SK-N-SH (cell line): ENCODE data around the gene BRD9. TPM values are rescaled to one million over a fixed set of nuclear protein-coding genes. Genes with fewer than 3 reads are reported as not detected.

Source experiments
- CTCF ChIA-PET: fragments of 300-600, 350-600 bp; formaldehyde crosslinking; extraction: SDS; loops from one replicate; lab custom pipeline; 2021; lab: Yijun Ruan, JAX
- POLR2A ChIA-PET: fragments of 350-600 bp; sonication (Branson Sonifier 250); formaldehyde crosslinking; extraction: SDS; loops from one replicate; lab custom pipeline; 2020; ENCODE audit warnings: antibody characterized with exemption, inconsistent platforms; lab: Yijun Ruan, JAX
- DNase-seq: peaks from one replicate; pipeline ENCODE4 v3.0.0; 2012
- H2AFZ ChIP-seq: fragments of 200-600 bp; sonication (generic); 2 replicates; pipeline ENCODE4 v1.8.1; 2016; ENCODE audit warnings: antibody characterized with exemption, mild to moderate bottlenecking, low read depth
- H3F3A ChIP-seq: fragments of 200-600 bp; sonication (generic); replicated peaks from 2 replicates; pipeline ENCODE3; 2016; ENCODE audit warnings: antibody characterized with exemption, mild to moderate bottlenecking; ENCODE audit not compliant: insufficient read depth
- H3K27ac ChIP-seq, 2 experiments: fragments of 200-500 bp in 1 of 2; fragments of 200-600 bp in 1 of 2; sonication (Bioruptor generic) in 1 of 2; sonication (generic), shearing (Covaris generic) in 1 of 2; 2 replicates each; pipeline versions ENCODE4 v1.5.1 to v1.6.1; 2014 to 2016; ENCODE audit warnings: low read depth in 2 of 2, inconsistent platforms in 1 of 2, low read length in 1 of 2, mild to moderate bottlenecking in 1 of 2, mixed read lengths in 1 of 2
- H3K27me3 ChIP-seq: fragments of 200-600 bp; sonication (generic), shearing (Covaris generic); 2 replicates; pipeline ENCODE4 v1.6.1; 2016; ENCODE audit warnings: mixed run types; ENCODE audit not compliant: insufficient read depth
- H3K36me3 ChIP-seq, 2 experiments: fragments of 200-500 bp in 1 of 2; fragments of 200-600 bp in 1 of 2; sonication (Bioruptor generic) in 1 of 2; sonication (generic) in 1 of 2; replicated peaks in 1 of 2; 2 replicates each; pipeline versions ENCODE3 to v1.5.1; 2014 to 2016; ENCODE audit warnings: low read length in 1 of 2, mild to moderate bottlenecking in 1 of 2; ENCODE audit not compliant: insufficient read depth in 2 of 2, control insufficient read depth in 1 of 2
- H3K4me1 ChIP-seq, 2 experiments: fragments of 200-500 bp in 1 of 2; fragments of 200-600 bp in 1 of 2; sonication (Bioruptor generic) in 1 of 2; sonication (generic), shearing (Covaris generic) in 1 of 2; 2 replicates each; pipeline versions ENCODE4 v1.5.1 to v1.6.1; 2014 to 2016; ENCODE audit warnings: low read depth in 1 of 2, low read length in 1 of 2, mixed run types in 1 of 2; ENCODE audit not compliant: insufficient read depth in 2 of 2, control insufficient read depth in 1 of 2
- H3K4me2 ChIP-seq: fragments of 200-600 bp; sonication (generic), shearing (Covaris generic); 2 replicates; pipeline ENCODE4 v1.6.1; 2017; ENCODE audit warnings: mixed run types
- H3K4me3 ChIP-seq, 2 experiments: fragments of 200-500 bp in 1 of 2; fragments of 200-600 bp in 1 of 2; sonication (Bioruptor generic) in 1 of 2; sonication (generic), shearing (Covaris generic) in 1 of 2; 2 replicates each; pipeline versions ENCODE4 v1.5.1 to v1.8.1; 2014 to 2016; ENCODE audit warnings: low read depth in 2 of 2, inconsistent platforms in 1 of 2, low read length in 1 of 2, mild to moderate bottlenecking in 1 of 2, mixed read lengths in 1 of 2, moderate library complexity in 1 of 2
- H3K79me2 ChIP-seq: fragments of 200-600 bp; sonication (generic); 2 replicates; pipeline ENCODE4 v1.8.1; 2017; ENCODE audit warnings: mild to moderate bottlenecking; ENCODE audit not compliant: insufficient read depth
- H3K9ac ChIP-seq: fragments of 200-600 bp; sonication (generic); 2 replicates; pipeline ENCODE4 v1.6.1; 2017; ENCODE audit warnings: mixed run types
- H3K9me2 ChIP-seq: fragments of 200-600 bp; sonication (generic); 2 replicates; pipeline ENCODE4 v1.6.1; 2017; ENCODE audit warnings: mixed run types
- H3K9me3 ChIP-seq: fragments of 200-600 bp; sonication (generic); 2 replicates; pipeline ENCODE4 v1.6.1; 2017; ENCODE audit warnings: mixed run types, mild to moderate bottlenecking, moderate library complexity
- H4K20me1 ChIP-seq: fragments of 200-600 bp; sonication (generic); 2 replicates; pipeline ENCODE4 v1.6.1; 2017; ENCODE audit warnings: mild to moderate bottlenecking, mixed run types; ENCODE audit not compliant: insufficient read depth
- CHD2 ChIP-seq: fragments of 150-350 bp; IDR thresholded peaks from 2 replicates; pipeline ENCODE4 v1.6.1; 2018; ENCODE audit warnings: low read length; ENCODE audit not compliant: partially characterized antibody
- CTCF ChIP-seq: fragments of 200-600 bp; sonication (generic); IDR thresholded peaks from 2 replicates; pipeline ENCODE4 v1.6.1; 2017; ENCODE audit warnings: antibody characterized with exemption, mild to moderate bottlenecking, moderate library complexity
- EZH2phosphoT487 ChIP-seq: fragments of 200-600 bp; sonication (generic); IDR thresholded peaks from 2 replicates; pipeline ENCODE4 v1.6.1; 2017; ENCODE audit warnings: low read depth, mixed run types, mild to moderate bottlenecking, antibody characterized with exemption, moderate library complexity, borderline replicate concordance
- FOXM1 ChIP-seq: IDR thresholded peaks from 2 replicates; pipeline ENCODE4 v1.4.0; 2012; ENCODE audit warnings: low read depth, mild to moderate bottlenecking
- GABPA ChIP-seq: IDR thresholded peaks from 2 replicates; pipeline ENCODE4 v1.4.0; 2012; ENCODE audit warnings: low read depth, mild to moderate bottlenecking
- GATA2 ChIP-seq: sonication (generic); formaldehyde crosslinking; IDR thresholded peaks from 2 replicates; pipeline ENCODE4 v1.5.0; 2020; ENCODE audit warnings: mild to moderate bottlenecking, missing genetic modification reagents
- MEF2A ChIP-seq: IDR thresholded peaks from 2 replicates; pipeline ENCODE4 v1.4.0; 2012; ENCODE audit warnings: low read depth, borderline replicate concordance
- NFIC ChIP-seq: IDR thresholded peaks from 2 replicates; pipeline ENCODE4 v1.4.0; 2012; ENCODE audit warnings: borderline replicate concordance
- RAD21 ChIP-seq: IDR thresholded peaks from 2 replicates; pipeline ENCODE4 v1.6.1; 2012; ENCODE audit warnings: mild to moderate bottlenecking, low read length
- REST ChIP-seq: IDR thresholded peaks from 2 replicates; pipeline ENCODE4 v1.6.1; 2012; ENCODE audit warnings: mild to moderate bottlenecking, low read depth, low read length, moderate library complexity
- TCF12 ChIP-seq: IDR thresholded peaks from 2 replicates; pipeline ENCODE4 v1.4.0; 2012
- TEAD4 ChIP-seq: IDR thresholded peaks from 2 replicates; pipeline ENCODE4 v1.4.0; 2012; ENCODE audit warnings: mild to moderate bottlenecking, borderline replicate concordance; ENCODE audit not compliant: insufficient read depth
- WGBS: methylation state at CpG from one replicate; pipeline ENCODE4 v1.1.6; 2017; ENCODE audit warnings: low lambda C conversion rate; 5-methylcytosine and 5-hydroxymethylcytosine counted together
- polyA plus RNA-seq, 3 experiments: library from polyadenylated mRNA; depleted of rRNA; stranded (reverse); fragments of >200 nt; gene quantifications; 2 replicates each; pipeline ENCODE4 v1.2.3, GENCODE V29; 2012
- TF ChIP-seq, protein P1 (sequence below): IDR thresholded peaks from 2 replicates; pipeline ENCODE4 v1.4.0; 2012; ENCODE audit warnings: low read depth

BRD9 gene
- polyA plus RNA-seq, 1 of the 3 experiments (the other 2 are of a cell fraction), result 19.5 TPM

- no peak overlapping the region for H2AFZ ChIP-seq
Measured at GRCh38 chr5:851553-851952, 41.0 kb downstream of the BRD9 start.

More at GRCh38 chr5:851553-851952, 41.0 kb downstream of the BRD9 start:
- Histone ChIP-seq H3K4me1 (peaks cover 0 to 13% of the 10 kb centered on the region in 2 experiments; a peak in 1 of 4 replicates), H3K36me3 (no peaks in the 10 kb centered on the region), H3F3A (no peaks in the 10 kb centered on the region), H3K9me3 (no peaks in the 10 kb centered on the region), H3K9me2 (no peaks in the 10 kb centered on the region), H3K4me3 (no peak overlapping the region), H3K9ac (no peak overlapping the region), H3K27ac (no peak overlapping the region), H3K4me2 (no peak overlapping the region), H3K27me3 (peaks cover 55% of the 10 kb centered on the region), H4K20me1 (no peaks in the 10 kb centered on the region), H3K79me2 (no peaks in the 10 kb centered on the region)
- ChIA-PET POLR2A (no interaction called here), CTCF (no interaction called here)
- no peak for TF ChIP-seq CTCF
- TF ChIP-seq REST, result no peak
- TF ChIP-seq TEAD4, result no peak
- no peak for TF ChIP-seq TCF12
- TF ChIP-seq FOXM1, result no peak
- TF ChIP-seq, protein P1, sequence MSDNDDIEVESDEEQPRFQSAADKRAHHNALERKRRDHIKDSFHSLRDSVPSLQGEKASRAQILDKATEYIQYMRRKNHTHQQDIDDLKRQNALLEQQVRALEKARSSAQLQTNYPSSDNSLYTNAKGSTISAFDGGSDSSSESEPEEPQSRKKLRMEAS, result no peak
- no peak for TF ChIP-seq MEF2A
- no peak for TF ChIP-seq NFIC
- no peak for TF ChIP-seq GABPA
- no peak for TF ChIP-seq EZH2phosphoT487
- no peak for TF ChIP-seq GATA2 (CRISPR knock-in tag)
- TF ChIP-seq RAD21, result no peak
- TF ChIP-seq CHD2, result no peak
- no peak for DNase-seq
- WGBS, result 60% methylated on average over 12 of the region's 16 CpGs
